ENCODE data around the gene ESYT1. TPM values are rescaled to one million over a fixed set of nuclear protein-coding genes. Genes with fewer than 3 reads are reported as not detected.

ESYT1 gene
- total and polyA plus RNA-seq, 9 of the 15 experiments (the other 6 are each of a cell fraction or from before 2014, with no cell fraction given): 132 to 420 (median 164) TPM

GRCh38 chr12:56127485-56127887 lies 581 bp upstream of the ESYT1 start (continued):
- TF ChIP-seq CREB5 (CRISPR knock-in tag; IDR thresholded peaks at IDR 0.05) (0 out of 2 replicates have a peak, but pooled peaks have one; percentile 61), TAF9B (IDR thresholded peaks at IDR 0.05; ENCODE audit: partially characterized antibody) (peak; percentile 38), HNRNPH1 (optimal IDR thresholded peaks at IDR 0.05; ENCODE audit: low read depth, low read length) (no peak), ZNF778 (CRISPR knock-in tag; IDR thresholded peaks at IDR 0.05) (no peak), NCOA1 (IDR thresholded peaks at IDR 0.05; ENCODE audit: low read depth) (peak; percentile 28; the same call in 1 of the 2 replicates), ZBTB33 (CRISPR knock-in tag; IDR thresholded peaks at IDR 0.05) (no peak), ZSCAN32 (CRISPR knock-in tag; IDR thresholded peaks at IDR 0.05) (0 out of 2 replicates have a peak, but pooled peaks have one; percentile 48), POLR2B (IDR thresholded peaks at IDR 0.05; ENCODE audit: low read depth, partially characterized antibody) (peak; percentile 8), CBX2 (IDR thresholded peaks at IDR 0.05; ENCODE audit: insufficient read depth, low read length, poor library complexity, severe bottlenecking) (no peak), ZNF75A (CRISPR knock-in tag; IDR thresholded peaks at IDR 0.05) (no peak), AFF1 (IDR thresholded peaks at IDR 0.05; ENCODE audit: low read depth in 1 of 2, partially characterized antibody in 2 of 2) (peak; percentile 60 to 79), POLR2H (tag; IDR thresholded peaks at IDR 0.05; ENCODE audit: low read depth) (peak; percentile 70), TCF15 (CRISPR knock-in tag; IDR thresholded peaks at IDR 0.05) (no peak), ZNF175 (CRISPR knock-in tag; IDR thresholded peaks at IDR 0.05; ENCODE audit: low read depth) (peak; percentile 52; the same call in 1 of the 2 replicates), ZNF518B (CRISPR knock-in tag; IDR thresholded peaks at IDR 0.05) (peak; percentile 38; the same call in 1 of the 2 replicates)

Data from K562 (cell line).